Stomach (tissue), 9 donors: ENCODE results near the gene L3MBTL3. TPM values are rescaled to one million over a fixed set of nuclear protein-coding genes. Genes with fewer than 3 reads are reported as not detected.
A peak's percentile ranks its signal among the peaks of the same experiment; 100 is the strongest.

ENCODE experiments used
- DNase-seq, 2 donors: peaks; one replicate each; pipeline versions ENCODE4 v3.0.0 to v3.0.0-alpha.2; 2013 to 2019
- H3K27ac ChIP-seq, 5 donors: fragments of 200-600 bp in 4 of 5; sonication (generic) in 4 of 5; one replicate each; pipeline ENCODE4 v1.5.1; 2013 to 2019; ENCODE audit warnings: mild to moderate bottlenecking in 1 of 5, moderate library complexity in 1 of 5
- H3K27me3 ChIP-seq, 3 donors: fragments of 200-600 bp; sonication (generic); one replicate each; pipeline ENCODE4 v1.5.1; 2017 to 2019; ENCODE audit warnings: mixed run types in 1 of 3
- H3K36me3 ChIP-seq, 4 donors: fragments of 200-600 bp; sonication (generic); 1 replicate in 3 of 4; 2 replicates in 1 of 4; pipeline ENCODE4 v1.5.1; 2016 to 2019
- H3K4me1 ChIP-seq, 4 donors: fragments of 200-600 bp; sonication (generic); one replicate each; pipeline ENCODE4 v1.5.1; 2016 to 2019
- H3K4me3 ChIP-seq, 4 donors: fragments of 200-600 bp; sonication (generic) in 3 of 4; one replicate each; pipeline ENCODE4 v1.5.1; 2016 to 2019; ENCODE audit warnings: mild to moderate bottlenecking in 1 of 4
- H3K9me3 ChIP-seq, 4 donors: fragments of 200-600 bp; sonication (generic); one replicate each; pipeline ENCODE4 v1.5.1; 2016 to 2019
- CTCF ChIP-seq, 7 experiments: fragments of 450-650 bp in 4 of 7; fragments of 200-600 bp in 3 of 7; sonication (generic) in 3 of 7; IDR thresholded peaks; one replicate each; pipeline ENCODE4 v1.5.1; 2016 to 2019; ENCODE audit warnings: antibody characterized with exemption in 7 of 7, control low read depth in 2 of 7, mild to moderate bottlenecking in 1 of 7
- EP300 ChIP-seq: sonication (generic); formaldehyde crosslinking; IDR thresholded peaks from one replicate; pipeline ENCODE4 v1.6.1; 2017; ENCODE audit warnings: antibody characterized with exemption
- POLR2A ChIP-seq, 4 donors: fragments of 450-650 bp; IDR thresholded peaks; one replicate each; pipeline ENCODE4 v1.6.1; 2016; ENCODE audit warnings: antibody characterized with exemption in 4 of 4, control low read depth in 2 of 4, mild to moderate bottlenecking in 1 of 4, moderate library complexity in 1 of 4
- POLR2AphosphoS5 ChIP-seq, 3 donors: sonication (generic); formaldehyde crosslinking; IDR thresholded peaks; one replicate each; pipeline ENCODE4 v1.6.1; 2016; ENCODE audit warnings: antibody characterized with exemption in 3 of 3
- WGBS, 5 donors: extraction: QIAGEN DNeasy Blood & Tissue Kit in 3 of 5; methylation state at CpG; one replicate each; pipeline versions ENCODE4 v1.1.5 to v1.1.7; 2013 to 2018; 5-methylcytosine and 5-hydroxymethylcytosine counted together
- intact Hi-C: fragments of 100-400 bp; cut with DNase I; formaldehyde crosslinking; loops from one replicate; pipeline ENCODE4 v1.15.1; 2023; ENCODE audit warnings: low total_unique reads
- polyA plus RNA-seq, 3 donors: library from polyadenylated mRNA; stranded (reverse); fragments of 200-250 nt; gene quantifications; one replicate each; pipeline ENCODE4 v1.2.3, GENCODE V29; 2013
- total RNA-seq, 5 donors: library from RNA; depleted of rRNA; stranded (reverse); fragments of >200 nt; gene quantifications; one replicate each; pipeline versions ENCODE4 v1.1.0 to v1.2.3, GENCODE V29; 2014 to 2016
- donor health status: healthy with polysubstance abuse.
- donor health status: Bipolar disorder and iron deficiency.
- donor health status: healthy.

L3MBTL3 gene
- total and polyA plus RNA-seq, 8 donors: 1.8 to 51.9 (median 3.1) TPM; not detected in 1

GRCh38 chr6:130178692-130179091 lies 160.3 kb downstream of the L3MBTL3 start:
- peak in 1 of 2 donors; percentile 48 for DNase-seq
- intact Hi-C loops: no loop called here
- WGBS, 5 donors: 75 to 88% (median 81%) methylated on average over 1 of the region's 1 CpG
- Histone ChIP-seq H3K4me1 (no peaks in the 10 kb centered on the region), H3K9me3 (no peaks in the 10 kb centered on the region), H3K4me3 (no peak overlapping the region), H3K27me3 (no peaks in the 10 kb centered on the region), H3K27ac (no peak overlapping the region), H3K36me3 (no peaks in the 10 kb centered on the region)
- TF ChIP-seq POLR2A (IDR thresholded peaks at IDR 0.05) (no peak), EP300 (no peak), CTCF (IDR thresholded peaks at IDR 0.05) (no peak), POLR2AphosphoS5 (IDR thresholded peaks at IDR 0.05) (no peak)

- H3K27ac ChIP-seq: no peak overlapping the region
- H3K4me3 ChIP-seq: no peak overlapping the region
- TF ChIP-seq POLR2AphosphoS5 (IDR thresholded peaks at IDR 0.05): no peak
- no peaks in the 10 kb centered on the region for H3K27me3 ChIP-seq
- no peaks in the 10 kb centered on the region for H3K36me3 ChIP-seq
- H3K4me1 ChIP-seq: no peaks in the 10 kb centered on the region
- DNase-seq: no peak
- intact Hi-C loops: no loop called here
- no peaks in the 10 kb centered on the region for H3K9me3 ChIP-seq
Observed at GRCh38 chr6:130182466-130182865, 164.1 kb downstream of the L3MBTL3 start.

- H3K4me3 ChIP-seq: no peak overlapping the region
- DNase-seq: peak in 1 of 2 donors; percentile 28
- intact Hi-C loops: no loop called here
- H3K27me3 ChIP-seq: no peaks in the 10 kb centered on the region
- no peaks in the 10 kb centered on the region for H3K4me1 ChIP-seq
- TF ChIP-seq POLR2A (IDR thresholded peaks at IDR 0.05) (no peak), CTCF (IDR thresholded peaks at IDR 0.05) (no peak), EP300 (no peak), POLR2AphosphoS5 (IDR thresholded peaks at IDR 0.05) (no peak)
- 89 to 91% (median 90%) methylated on average over 9 of the region's 9 CpGs for WGBS, 5 donors
- no peaks in the 10 kb centered on the region for H3K9me3 ChIP-seq
- no peaks in the 10 kb centered on the region for H3K36me3 ChIP-seq
- H3K27ac ChIP-seq: peak overlapping the region in 1 of 5 donors; percentile 14
Observed at GRCh38 chr6:130183271-130184222, 165.2 kb downstream of the L3MBTL3 start.

- DNase-seq: no peak
- 74 to 93% (median 86%) methylated on average over 3 of the region's 3 CpGs for WGBS, 5 donors
- no peak overlapping the region for H3K4me3 ChIP-seq
- no peaks in the 10 kb centered on the region for H3K36me3 ChIP-seq
- H3K27ac ChIP-seq: no peak overlapping the region
- intact Hi-C loops: no loop called here
- no peaks in the 10 kb centered on the region for H3K9me3 ChIP-seq
- no peak for TF ChIP-seq CTCF (IDR thresholded peaks at IDR 0.05)
- no peak for TF ChIP-seq EP300
- TF ChIP-seq POLR2AphosphoS5 (IDR thresholded peaks at IDR 0.05): no peak
- no peak for TF ChIP-seq POLR2A (IDR thresholded peaks at IDR 0.05)
- H3K27me3 ChIP-seq: no peaks in the 10 kb centered on the region
- H3K4me1 ChIP-seq: no peaks in the 10 kb centered on the region
Observed at GRCh38 chr6:130185658-130186057, 167.3 kb downstream of the L3MBTL3 start.
